SK-N-SH treated with all-trans-retinoic acid at 6 μM for 48 hours (cell line): ENCODE measurements around the gene HAPSTR1.

Source experiments
- CREB5 ChIP-seq: fragments of 250-450 bp; sonication (Bioruptor Pico); IDR thresholded peaks from 2 replicates; pipeline ENCODE4 v1.5.1; 2020; ENCODE audit warnings: low read depth, mild to moderate bottlenecking, moderate library complexity
- ISL1 ChIP-seq: fragments of 250-450 bp; sonication (Bioruptor Pico); IDR thresholded peaks from 2 replicates; pipeline ENCODE4 v2.1.2; 2022; ENCODE audit warnings: mild to moderate bottlenecking, moderate library complexity
- OSR1 ChIP-seq: fragments of 250-450 bp; sonication (Bioruptor Pico); IDR thresholded peaks from 2 replicates; pipeline ENCODE4 v1.8.0; 2022; ENCODE audit warnings: moderate library complexity, mild to moderate bottlenecking, inconsistent platforms
- PATZ1 ChIP-seq: fragments of 250-450 bp; sonication (Bioruptor Pico); IDR thresholded peaks from 2 replicates; pipeline ENCODE4 v1.8.0; 2020; ENCODE audit warnings: mild to moderate bottlenecking, moderate library complexity, borderline replicate concordance
- POU6F1 ChIP-seq: fragments of 250-450 bp; sonication (Bioruptor Pico); IDR thresholded peaks from 2 replicates; pipeline ENCODE4 v1.8.0; 2021; ENCODE audit warnings: low read depth, mild to moderate bottlenecking, moderate library complexity, borderline replicate concordance
- SNAI2 ChIP-seq: fragments of 250-450 bp; sonication (Bioruptor Pico); IDR thresholded peaks from 2 replicates; pipeline ENCODE4 v1.5.0; 2020; ENCODE audit warnings: mild to moderate bottlenecking, moderate library complexity
- ZFP3 ChIP-seq: fragments of 250-450 bp; sonication (Bioruptor Pico); IDR thresholded peaks from 2 replicates; pipeline ENCODE4 v1.5.0; 2020; ENCODE audit warnings: mild to moderate bottlenecking, moderate library complexity

GRCh38 chr16:9072806-9073341 lies 18.6 kb upstream of the HAPSTR1 start:
- TF ChIP-seq POU6F1 (CRISPR knock-in tag) (no peak), ZFP3 (no peak), SNAI2 (CRISPR knock-in tag) (no peak), OSR1 (CRISPR knock-in tag) (no peak), CREB5 (CRISPR knock-in tag) (no peak), PATZ1 (CRISPR knock-in tag) (no peak), ISL1 (no peak)
